Epithelial cell of prostate (primary cell): ENCODE results near the gene CFAP74.

Experiments used
- DNase-seq: peaks from one replicate; pipeline ENCODE4 v3.0.0-alpha.2; 2011; ENCODE audit warnings: low read depth, low spot score
- H3K27ac ChIP-seq: fragments of 450-650 bp; 2 replicates; pipeline ENCODE4 v1.5.1; 2017; ENCODE audit warnings: mild to moderate bottlenecking

Gene CFAP74

DNA sequence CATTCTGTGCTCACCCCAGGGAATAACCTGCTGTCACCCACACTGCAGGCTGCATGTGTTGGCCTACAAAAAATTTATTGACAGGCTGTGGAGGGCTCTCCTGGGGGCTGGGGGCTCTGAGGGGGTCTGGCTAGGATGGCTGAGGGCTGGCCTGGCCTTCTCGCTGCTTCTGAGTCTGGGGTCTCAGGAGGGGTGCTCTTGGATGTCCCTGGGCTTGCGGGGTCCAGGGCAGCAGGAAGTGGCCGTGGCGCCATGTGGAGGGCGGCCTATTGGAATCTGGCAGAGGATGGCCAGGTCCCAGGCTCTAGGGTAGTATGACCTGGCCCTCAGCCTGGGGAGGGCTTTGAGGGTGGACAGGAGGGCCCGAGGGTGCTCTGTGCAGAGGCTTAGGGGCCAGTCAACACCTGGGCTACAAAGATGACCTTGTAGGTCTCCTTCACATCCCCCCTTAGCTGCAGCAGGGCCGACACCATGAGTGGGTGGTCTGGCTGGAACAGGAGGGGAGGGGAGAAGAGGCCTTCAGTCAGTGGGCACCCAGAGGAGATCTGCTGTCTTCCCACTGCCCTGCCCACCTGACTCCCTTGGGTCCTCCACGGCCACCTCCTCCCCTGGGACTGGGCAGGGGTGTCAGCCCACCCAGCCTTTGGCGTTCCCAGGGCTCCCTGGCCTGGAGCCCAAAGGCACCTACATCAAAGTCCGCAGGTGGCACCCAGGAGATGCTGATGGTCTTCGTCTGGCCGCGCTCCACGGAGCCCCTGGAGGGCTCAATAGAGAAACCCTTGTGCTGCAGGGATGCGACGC, 81.5 kb downstream of the CFAP74 start:
- no peak overlapping the region for H3K27ac ChIP-seq

DNA sequence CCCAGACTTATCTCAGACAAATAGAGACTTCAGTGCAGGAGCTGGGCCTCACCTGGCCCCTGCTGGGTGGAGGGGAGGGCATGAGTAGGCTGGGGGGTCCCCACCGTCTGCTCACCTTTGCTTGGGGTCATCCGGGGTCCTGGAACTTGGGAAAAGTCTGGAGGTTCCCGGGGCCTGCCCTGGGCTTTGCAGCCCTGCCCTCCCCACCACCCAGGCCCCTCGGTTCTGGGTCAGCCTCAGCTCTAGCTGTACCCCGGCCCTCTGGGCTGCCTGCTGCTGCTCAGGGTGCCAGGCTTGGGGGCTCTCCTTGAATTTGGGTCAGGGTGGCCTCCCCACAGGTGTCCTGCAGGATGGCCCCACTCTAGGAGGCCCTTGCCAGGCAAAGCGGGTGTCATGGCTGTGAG, 82.1 kb downstream of the CFAP74 start:
- no peak for DNase-seq
- no peak overlapping the region for H3K27ac ChIP-seq

More for the DNA sequence above, 81.5 kb downstream of the CFAP74 start:
- DNase-seq: no peak

DNA sequence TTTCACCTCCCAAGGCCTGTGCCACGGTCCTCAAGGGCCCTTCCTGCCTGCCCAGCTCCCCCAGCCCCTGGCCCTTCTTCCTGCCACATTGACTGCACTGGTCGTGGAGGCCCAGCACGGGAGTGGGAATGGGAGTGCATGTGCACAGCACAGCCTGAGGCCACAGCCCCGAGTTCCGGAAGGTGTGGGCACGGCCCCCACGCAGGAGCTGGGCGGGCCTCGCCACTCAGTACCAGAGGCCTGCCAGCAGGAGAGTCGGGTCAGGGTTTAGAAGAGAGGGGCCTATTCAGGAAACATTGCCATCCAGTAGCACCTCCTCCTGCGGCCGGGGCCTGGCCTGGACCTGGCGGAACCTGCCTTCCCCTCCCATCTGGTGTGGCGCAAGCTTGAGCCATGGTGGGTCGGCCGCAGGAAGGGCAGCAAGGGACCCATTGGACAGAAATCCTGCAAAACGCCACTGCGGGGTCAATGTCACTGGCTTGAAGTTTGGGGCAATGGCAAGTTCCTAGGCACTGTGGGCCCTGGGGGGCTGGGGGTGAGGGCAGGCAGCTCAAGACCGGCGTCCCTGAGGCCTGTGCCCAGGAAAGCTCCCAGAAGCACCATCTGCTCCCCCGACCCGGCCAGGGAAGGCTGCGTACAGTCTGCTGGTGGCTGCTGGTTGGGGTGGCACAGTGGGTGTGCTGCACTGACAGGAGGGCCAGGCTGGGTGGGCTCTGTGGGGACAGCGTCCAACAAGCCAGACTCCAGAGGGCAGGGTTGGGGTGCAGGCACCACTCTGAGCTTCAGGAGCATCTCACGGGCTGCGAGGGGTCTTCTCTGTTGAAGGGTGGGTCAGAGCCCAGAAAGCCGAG, 82.8 kb downstream of the CFAP74 start:
- no peak overlapping the region for H3K27ac ChIP-seq
- no peak for DNase-seq

DNA sequence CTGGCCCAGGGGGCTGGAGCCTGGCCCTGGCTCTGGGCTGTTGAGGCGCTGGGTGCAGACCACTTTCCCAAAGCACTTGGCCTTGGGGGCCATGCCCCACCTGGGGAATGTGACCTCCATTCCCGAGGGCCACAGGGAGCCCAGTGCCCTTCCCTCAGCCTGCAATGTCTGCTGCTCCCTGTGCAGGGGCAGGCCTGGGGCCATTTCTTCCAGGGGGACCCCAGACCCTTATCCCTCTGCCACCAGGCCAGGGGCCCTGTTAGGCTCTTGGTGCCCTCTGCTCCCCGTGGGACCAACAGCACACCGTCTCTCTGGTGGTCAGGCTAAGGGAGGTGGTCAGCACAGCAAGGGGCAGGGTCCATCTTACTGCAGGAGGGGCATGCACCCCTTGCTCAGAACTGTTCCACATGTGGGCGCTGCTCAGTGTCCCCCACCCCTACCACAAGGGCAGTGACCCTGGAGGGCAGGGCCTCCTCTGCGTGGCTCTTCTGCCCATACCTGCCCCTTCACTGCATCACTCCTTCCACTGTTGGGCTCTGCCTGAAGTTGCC, 83.5 kb downstream of the CFAP74 start:
- H3K27ac ChIP-seq: no peak overlapping the region
- DNase-seq: no peak

DNA sequence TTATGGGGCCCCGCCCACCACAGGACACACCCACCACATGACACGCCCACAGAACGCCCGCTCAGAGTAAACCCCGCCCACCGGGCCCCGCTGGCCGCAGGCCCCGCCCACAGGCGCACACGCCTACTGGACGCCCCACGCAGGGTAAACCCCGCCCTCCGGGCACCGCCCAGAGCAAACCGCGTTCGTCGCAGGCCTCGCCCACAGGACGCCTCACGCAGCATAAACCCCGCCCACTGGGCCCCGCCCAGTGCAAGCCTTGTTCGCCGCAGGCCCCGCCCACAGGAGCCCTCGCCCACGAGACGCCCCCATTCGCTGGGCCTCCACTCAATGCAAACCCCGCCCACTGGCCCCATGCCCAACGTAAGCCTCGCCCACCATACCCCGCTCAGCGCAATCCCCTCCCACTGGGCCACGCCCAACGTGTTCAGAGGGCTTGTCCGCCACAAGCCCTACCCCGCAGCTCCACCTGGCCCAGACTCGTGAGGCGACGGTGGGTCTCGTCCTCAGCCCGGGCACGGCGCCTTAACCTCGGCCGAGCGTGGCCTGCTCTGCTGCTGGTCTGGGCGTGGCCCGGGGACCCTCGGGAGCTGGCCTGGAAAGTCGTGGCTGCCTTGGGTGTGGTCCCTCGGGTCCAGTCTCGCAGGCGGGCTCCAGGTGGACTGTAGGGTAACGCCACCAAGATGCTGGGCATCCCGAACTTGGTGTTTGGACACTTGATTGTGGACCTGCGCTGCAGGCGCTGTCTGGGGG, 84.1 kb downstream of the CFAP74 start:
- peak; percentile 74 for DNase-seq
- H3K27ac ChIP-seq: no peak overlapping the region

DNA sequence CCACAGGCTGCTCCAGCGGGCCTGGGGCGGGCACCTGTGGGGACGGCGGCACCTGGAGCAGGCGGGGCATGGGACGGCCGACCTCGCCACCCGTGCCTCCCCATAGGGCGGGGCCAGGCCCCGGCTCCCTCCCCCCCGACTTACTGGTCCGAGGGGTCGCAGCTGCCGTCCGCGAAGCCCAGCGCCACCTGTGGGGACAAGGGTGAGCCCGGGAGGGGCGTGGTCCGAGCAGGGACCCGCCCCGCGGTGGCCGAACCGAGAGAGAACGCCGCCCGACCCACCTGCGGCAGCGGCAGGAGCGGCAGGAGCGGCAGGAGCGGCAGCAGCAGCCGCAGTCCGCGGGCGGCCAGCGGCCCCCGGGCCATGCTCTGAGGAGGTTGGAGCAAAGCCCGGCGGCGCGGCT, 84.7 kb downstream of the CFAP74 start, which contains the start of gene TMEM52:
Gene TMEM52 (minus strand): TSS at position 379 of the 403 bp plus-strand sequence. CDS start 14 bp downstream, at position 365.
- no peak within 1 kb of the TSS for H3K27ac ChIP-seq
- DNase-seq: no peak

DNA sequence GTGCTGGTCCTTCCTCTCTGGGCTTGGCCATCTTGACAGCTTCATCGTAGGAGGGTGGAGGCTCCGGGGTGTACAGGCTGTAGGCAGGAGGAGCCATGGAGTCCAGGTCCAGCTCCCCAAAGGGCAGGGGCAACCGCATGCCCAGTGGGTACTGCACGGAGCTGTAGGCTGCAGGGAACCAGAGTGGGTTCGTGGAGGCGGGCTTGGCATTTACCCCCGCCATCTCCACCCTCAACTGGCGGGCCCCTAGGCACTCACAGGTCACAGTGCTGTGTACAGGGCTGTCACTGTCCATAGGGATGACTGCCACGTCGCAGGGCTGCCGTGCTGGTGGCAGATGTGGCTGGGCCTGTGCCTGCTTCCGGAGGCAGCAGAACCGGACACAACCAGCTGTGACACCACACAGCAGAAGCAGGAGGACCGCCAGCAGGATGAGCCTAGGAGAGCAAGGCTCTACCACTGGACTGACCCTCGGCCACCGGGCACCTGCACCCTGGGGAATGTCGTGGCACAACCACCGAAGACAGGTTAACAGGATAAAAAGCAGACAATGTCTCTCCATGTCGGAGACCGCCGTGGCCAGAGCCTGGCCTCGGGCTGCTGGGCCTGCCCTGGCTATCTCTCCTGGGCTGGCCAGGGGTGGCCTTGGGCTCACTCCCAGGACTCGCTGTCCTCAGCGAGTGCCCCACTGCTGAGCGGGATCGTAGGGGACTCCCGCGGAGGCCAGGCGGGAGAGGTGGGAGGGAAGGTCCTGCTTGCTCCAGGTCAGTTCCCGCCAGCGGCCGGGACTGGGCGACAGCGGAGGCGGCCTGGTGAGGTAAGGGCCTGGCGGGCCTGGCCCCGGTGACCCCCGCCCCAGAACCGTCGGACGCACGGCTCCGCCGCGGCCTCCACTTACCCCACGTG, 85.3 kb downstream of the CFAP74 start:
- DNase-seq: no peak
- H3K27ac ChIP-seq: no peak overlapping the region

DNA sequence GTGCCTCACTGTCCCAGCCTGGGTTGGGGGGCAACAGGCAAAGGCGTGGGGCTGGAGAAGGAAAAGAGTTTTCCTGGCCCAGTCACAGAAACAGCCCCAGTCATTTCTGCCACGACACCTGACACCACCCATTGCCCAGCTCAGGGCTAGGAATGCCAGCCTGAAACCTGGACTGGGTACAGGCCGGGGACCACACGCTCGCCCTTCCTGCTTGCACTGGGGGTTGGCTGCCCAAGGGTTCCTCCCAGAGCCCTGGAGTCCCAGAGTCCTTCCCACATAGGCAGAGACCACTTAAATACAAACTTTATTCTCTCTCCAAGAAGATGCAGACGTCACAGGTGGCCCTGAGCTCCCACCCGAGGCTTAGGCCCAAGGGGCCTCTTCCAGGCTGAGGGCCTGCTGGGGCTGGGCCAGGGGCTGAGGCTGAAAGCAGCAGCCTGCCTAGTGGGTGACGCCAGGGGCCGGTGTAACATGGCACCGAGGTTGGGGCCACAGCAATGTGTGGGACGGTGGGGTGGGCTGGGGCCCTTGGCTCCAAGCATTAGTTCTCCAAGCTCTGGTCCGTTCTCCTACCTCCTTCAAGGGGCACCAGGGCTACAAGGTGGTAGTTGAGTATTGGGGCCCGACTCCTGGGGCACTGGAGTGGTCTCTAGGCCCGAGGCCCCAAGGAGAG, 86.1 kb downstream of the CFAP74 start:
- H3K27ac ChIP-seq: no peak overlapping the region
- DNase-seq: no peak

DNA sequence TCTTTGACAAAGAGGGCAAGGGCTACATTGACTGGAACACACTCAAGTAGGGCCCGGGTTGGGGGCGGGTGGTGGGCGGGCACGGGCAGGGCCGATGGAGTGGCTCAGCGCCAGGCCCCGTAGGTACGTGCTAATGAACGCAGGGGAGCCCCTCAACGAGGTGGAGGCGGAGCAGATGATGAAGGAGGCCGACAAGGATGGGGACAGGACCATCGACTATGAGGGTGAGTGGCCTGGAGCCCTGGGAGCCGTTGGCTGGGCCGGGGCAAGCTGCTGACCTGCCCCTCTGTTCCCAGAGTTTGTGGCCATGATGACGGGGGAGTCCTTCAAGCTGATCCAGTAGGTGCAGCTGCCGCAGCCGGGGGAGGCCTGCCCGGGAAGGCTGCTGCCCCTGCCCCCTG, 86.7 kb downstream of the CFAP74 start:
- H3K27ac ChIP-seq: no peak overlapping the region
- no peak for DNase-seq

DNA sequence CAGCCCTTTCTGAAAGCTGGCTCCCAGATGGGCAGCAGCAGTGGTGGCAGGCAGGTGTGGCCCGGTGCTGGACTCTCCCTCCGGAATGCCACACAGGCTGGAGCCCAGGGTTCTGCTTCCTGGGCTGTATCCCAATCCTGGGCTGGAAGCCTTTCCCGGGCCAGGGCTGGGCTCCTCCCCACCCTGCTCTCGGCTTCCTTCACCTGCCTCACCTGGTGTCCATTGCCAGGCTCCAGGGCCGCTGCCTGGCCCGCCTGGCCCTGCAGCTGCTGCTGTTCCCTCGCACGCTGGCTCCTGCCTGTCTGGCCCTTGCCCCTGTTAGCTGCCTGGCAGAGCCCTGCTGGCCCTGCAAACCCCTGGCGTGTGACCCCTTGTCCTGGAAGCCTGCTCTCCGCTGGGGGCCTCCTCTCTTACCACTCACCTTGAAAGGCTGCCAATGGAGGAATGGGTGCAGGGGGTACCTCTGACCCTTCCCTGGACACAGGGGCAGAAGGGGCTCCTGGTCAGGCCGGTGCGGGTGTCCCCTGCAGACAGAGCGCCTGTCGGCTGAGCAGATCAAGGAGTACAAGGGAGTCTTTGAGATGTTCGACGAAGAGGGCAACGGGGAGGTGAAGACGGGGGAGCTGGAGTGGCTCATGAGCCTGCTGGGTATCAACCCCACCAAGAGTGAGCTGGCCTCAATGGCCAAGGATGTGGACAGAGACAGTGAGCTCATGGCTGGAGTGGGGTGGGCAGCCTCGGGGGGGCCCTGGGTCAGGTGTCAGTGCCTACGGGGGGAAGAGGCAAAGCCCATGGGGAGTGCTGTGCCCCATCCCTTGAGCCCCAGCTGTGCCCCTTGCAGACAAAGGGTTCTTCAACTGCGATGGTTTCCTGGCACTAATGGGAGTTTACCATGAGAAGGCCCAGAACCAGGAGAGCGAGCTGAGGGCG, 87.4 kb downstream of the CFAP74 start:
- H3K27ac ChIP-seq: no peak overlapping the region
- DNase-seq: no peak

DNA sequence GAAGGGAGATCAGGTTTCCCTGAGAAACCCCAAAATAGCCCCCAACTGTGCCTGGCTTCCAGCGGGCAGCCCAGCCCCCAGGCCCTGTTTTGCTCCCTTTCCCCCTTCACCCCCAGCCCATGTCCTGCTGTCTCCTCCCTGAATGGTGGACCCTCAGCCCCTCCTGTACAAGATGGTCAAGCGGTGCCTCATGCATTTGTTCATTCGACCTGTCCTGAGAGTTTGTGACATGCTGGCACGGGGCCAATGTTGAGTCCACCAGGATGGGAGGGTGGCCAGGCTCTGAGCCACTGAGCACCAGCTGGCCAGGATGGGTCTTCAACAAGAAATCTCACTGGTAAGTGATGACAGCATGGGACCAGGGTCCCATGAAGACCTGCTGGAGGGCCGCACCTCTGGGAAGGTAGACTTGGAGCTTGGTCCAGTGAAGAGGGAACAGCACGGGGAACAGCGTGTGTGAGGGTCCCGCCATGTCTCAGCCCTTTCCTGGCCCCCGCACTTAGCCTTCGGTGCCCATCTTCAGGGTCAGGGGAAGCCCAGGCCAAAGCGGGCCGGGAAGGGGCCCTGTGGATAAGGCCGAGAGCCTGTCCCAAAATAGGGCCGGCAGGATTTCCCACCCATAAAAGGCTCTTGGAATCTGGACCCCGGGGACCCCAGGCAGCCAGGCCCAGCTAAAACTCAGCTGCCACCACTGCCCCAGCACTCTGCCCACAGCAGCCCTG, 88.5 kb downstream of the CFAP74 start, which contains the start of gene CALML6:
Gene CALML6 (plus strand): TSS at position 290 of the 722 bp plus-strand sequence. CDS start 21 bp downstream, at position 311.
- no peak within 1 kb of the TSS for H3K27ac ChIP-seq
- DNase-seq: no peak

DNA sequence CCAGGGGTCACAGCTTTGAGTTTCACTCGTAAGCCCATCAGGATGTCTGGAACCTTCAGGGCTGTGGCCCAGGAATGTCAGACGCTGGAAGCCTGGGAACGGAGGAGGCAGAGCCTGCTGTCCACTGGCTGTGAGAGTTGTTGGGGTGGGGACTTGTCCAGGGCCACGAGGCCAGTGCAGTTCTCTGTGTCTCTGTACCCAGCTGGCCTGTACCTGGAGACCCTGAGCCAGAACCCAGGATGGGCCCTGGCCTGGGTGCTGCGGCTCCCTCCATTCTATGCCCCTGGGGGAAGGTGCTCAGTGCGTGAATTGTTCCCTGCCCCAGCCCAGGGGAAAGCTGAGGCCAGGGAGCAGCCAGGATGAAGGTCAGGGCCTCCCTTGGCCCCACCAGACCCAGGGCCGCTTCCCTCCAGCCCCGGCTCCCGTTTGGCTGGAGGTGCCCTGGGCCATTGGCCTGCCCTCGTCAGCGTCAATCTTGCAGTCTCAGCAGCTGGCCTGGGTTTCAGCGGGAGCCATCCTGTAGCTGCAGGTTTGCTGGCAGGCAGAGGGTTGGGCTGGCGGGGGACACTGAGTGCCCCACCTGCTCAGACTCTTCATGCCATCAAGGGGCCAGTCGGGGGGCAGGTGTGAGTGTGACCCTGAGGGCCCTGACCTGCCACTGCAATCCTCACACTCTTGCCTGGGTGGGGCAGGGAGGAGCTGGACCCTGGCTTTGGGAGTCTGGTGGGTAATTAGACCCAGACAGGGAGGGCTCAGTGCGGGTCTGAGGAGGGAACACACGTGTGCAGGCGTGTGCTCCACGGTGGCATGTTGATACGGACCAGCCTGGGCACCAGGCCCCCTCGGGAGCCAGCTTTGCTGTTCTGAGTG, 89.2 kb downstream of the CFAP74 start:
- no peak for DNase-seq
- H3K27ac ChIP-seq: no peak overlapping the region

DNA sequence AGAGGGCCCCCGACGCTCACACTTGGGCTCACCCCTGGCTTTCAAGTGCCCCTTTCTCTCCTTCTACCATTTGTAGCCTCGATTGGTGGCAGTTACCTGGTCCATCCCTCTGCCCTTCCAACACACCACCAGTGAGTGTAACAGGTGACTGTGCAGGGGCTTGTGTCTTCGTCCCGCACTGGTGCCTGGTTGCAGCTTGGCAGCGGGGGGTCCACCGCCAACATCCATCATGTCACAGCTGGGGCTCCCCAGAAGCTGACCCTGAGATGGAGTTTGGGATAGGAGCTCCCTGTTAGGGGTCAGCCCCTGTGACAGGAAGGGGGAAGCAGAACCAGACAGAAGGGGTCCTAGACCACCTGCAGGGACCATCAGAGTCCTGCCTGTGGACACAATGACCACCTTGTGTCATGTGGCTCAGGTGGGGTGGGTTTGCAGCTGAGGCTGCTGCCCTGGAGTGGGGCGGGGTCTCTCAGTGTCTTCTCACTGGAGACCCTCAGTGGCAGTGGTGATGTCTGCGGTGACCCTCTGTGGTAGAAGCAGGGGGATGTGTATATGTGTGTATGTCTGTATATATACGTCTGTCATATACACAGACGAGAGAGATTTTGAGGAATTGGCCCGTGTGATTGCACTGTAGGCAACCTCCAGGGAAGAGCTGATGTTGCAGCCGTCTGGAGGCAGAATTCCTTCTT, 92.1 kb downstream of the CFAP74 start:
- H3K27ac ChIP-seq: no peak overlapping the region
- DNase-seq: no peak

DNA sequence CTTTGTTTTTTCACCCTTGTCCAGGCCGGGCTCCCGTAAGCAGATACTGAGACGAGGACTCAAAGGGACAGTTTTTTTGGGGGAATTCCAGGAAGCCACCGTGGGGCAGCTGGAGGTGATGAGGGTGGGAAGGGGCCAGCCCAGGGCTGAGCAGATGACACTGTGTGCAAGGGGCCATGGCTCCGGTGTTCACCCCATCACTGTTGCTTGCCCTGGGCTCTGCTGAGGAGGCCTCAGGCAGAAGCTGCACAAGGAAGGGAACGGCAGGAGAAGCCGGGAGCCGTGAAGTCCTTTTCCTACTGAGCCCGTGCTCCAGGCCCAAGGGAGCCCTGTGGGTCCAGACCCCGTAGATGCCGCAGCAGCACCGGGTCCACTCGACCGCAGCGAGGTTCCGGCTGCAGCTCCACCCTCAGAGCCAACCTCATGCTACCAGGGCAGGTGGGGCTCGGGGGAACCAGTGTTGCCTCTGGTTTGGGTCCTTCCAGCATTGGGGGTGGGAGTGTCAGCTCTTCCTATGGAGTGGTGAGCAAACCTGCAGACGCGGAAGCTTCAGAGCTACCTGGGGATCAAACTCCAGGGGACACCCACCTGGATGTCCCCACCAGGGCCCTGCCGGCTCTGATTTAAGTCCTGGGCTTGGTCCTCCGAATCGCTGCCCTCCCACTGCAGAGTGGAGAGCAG, 92.8 kb downstream of the CFAP74 start:
- DNase-seq: no peak
- H3K27ac ChIP-seq: no peak overlapping the region

DNA sequence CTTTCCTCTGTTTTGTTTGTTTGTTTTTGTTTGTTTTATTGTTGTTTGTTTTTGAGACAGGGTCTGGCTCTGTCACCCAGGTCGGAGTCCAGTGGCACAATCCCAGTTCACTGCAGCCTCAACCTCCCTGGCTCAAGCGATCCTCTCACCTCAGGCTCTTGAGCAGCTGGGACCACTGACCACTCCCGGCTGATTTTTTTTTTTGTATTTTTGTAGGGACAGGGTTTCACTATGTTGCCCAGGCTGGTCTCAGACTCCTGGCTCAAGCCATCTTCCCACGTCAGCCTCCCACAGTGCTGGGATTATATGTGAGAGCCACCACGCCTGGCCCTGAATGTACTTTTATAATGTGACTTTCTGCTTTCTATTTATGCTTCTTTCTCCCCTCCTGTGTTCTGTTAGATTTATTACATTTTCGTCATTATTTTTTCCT, 93.5 kb downstream of the CFAP74 start:
- no peak overlapping the region for H3K27ac ChIP-seq
- no peak for DNase-seq
